Fibroblast of the aortic adventitia (primary cell): ENCODE data around the gene PBX1. TPM values are rescaled to one million over a fixed set of nuclear protein-coding genes. Genes with fewer than 3 reads are reported as not detected.

Source experiments
- DNase-seq: peaks from one replicate; pipeline ENCODE4 v3.0.0-alpha.2; 2010; ENCODE audit warnings: low read depth
- H3K4me3 ChIP-seq: 2 replicates; pipeline ENCODE4 v1.5.1; 2011; ENCODE audit warnings: low read depth, mild to moderate bottlenecking, control low read depth, low read length, moderate library complexity
- total RNA-seq: library from RNA; depleted of rRNA; stranded (reverse); fragments of >200 nt; gene quantifications from 2 replicates; pipeline ENCODE4 v1.2.3, GENCODE V29; 2012; ENCODE audit warnings: low replicate concordance
- TF ChIP-seq, protein P1 (sequence below): IDR thresholded peaks from 2 replicates; pipeline ENCODE4 v1.5.1; 2011; ENCODE audit warnings: mild to moderate bottlenecking, low read length, control low read depth, inconsistent platforms; ENCODE audit not compliant: insufficient read depth

The PBX1 gene
- total RNA-seq, 1 donor: 95.6 TPM

DNA sequence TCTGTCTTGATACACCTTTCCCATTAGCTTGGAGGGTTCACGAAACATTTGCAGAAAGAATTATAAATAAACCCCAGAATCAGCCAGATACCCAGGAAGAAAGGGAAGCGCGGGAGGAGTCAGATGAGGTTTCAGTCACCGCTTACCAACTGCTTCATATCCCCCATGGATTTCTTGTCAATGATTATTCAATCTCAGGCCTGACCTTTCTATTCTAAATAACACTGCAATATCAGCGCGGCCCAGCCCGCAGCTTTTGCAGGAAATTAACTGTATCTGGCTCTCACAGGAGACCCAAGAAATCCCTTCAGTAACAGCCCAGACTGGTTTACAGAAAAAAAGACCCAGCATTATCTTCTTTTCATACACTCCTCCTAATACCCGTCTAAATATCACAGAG is 308.6 kb downstream of the PBX1 start:
- DNase-seq: no peak
- TF ChIP-seq, protein P1, sequence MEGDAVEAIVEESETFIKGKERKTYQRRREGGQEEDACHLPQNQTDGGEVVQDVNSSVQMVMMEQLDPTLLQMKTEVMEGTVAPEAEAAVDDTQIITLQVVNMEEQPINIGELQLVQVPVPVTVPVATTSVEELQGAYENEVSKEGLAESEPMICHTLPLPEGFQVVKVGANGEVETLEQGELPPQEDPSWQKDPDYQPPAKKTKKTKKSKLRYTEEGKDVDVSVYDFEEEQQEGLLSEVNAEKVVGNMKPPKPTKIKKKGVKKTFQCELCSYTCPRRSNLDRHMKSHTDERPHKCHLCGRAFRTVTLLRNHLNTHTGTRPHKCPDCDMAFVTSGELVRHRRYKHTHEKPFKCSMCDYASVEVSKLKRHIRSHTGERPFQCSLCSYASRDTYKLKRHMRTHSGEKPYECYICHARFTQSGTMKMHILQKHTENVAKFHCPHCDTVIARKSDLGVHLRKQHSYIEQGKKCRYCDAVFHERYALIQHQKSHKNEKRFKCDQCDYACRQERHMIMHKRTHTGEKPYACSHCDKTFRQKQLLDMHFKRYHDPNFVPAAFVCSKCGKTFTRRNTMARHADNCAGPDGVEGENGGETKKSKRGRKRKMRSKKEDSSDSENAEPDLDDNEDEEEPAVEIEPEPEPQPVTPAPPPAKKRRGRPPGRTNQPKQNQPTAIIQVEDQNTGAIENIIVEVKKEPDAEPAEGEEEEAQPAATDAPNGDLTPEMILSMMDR: no peak
- H3K4me3 ChIP-seq: no peak overlapping the region

DNA sequence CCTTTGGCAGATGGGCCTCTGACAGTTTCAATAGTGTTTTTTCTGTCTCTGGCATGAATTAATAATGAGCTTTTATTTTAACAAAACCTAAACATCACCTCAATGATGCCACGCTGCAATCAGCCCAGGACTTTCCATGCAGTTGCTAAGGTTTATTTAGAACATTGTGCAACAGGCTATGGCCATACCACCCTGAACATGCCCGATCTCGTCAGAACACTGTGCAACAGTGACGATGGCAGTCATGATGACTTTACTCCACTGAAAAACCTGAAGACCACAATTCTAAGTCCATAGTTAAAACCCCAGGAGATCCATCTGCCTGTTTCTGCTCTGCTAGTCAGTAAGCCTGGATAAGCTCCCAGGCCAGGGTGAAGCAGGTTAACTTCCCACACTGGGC is 310.0 kb downstream of the PBX1 start:
- no peak overlapping the region for H3K4me3 ChIP-seq
- TF ChIP-seq, protein P1: no peak
- no peak for DNase-seq

DNA sequence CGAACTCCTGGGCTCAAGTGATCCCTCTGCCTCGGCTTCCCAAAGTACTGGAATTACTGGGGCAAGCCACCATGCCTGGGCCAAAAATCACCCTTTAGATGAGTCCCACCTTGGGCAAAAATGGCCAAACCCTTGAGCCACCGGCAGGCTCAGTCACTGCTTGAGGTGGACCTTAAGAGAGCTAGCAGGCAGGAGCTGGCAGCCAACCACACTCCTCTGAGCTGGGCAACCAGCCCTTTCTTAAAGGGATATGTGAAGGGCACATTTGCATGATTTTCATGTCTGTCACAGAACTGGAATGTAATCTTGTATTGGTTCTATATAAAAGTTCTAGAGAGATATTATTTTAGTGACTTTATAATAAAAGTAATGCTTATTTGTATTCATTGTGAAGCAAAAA is 316.5 kb downstream of the PBX1 start:
- no peak overlapping the region for H3K4me3 ChIP-seq
- DNase-seq: no peak
- TF ChIP-seq, protein P1: no peak

DNA sequence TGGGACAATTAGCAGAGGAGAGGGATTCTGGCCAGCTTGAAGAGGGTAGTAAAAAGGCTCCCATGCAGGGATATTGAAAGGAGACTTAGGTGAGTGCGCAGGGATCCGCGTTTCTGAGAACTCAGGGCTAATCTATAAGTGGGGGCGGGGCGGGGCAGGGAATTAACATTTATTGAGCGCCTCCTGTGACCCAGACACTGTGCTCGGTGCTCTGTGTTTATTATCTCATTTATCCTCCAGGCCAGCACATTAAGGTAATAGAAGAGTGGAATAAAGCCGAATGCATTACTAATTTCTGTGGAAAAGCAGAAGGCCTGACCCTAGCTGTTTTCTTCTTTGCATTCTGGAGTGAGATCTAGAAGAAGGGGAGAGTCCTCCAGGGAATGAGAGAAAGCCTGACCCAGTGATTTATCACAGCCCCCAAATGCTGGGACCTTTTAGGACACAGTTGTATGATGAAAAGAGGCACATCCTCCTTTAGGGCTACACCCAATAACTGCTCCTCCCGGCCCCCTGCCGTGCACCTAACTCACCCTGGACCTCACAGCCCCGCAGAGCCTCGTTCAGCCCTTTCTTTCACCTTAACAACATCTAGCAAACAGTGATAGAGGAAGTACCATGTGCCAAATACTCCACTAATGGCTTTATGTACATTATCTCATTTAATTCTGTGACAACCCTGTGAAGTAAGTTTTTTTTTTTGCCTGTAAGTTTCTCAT is 317.6 kb downstream of the PBX1 start:
- no peak for DNase-seq
- TF ChIP-seq, protein P1: no peak
- no peak overlapping the region for H3K4me3 ChIP-seq

DNA sequence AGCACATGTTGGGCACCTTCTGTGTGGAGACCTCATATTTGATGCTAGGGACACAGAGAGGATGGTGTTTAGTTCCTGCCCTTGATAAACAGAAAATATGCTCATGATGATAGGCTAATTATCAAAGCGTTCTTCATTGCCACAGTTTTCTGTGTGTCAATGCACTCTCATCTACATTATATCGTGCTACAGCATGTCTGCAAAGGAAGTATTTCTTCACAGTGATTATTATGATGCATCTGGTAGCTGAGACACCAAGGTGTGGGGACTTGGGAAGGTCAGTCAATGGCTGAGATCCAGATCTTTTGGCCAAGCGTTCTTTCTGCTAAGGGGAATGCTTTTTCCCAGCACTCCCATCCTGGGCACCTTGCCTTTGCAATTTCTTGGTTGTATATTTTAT is 321.2 kb downstream of the PBX1 start:
- DNase-seq: no peak
- H3K4me3 ChIP-seq: no peak overlapping the region
- TF ChIP-seq, protein P1: no peak

DNA sequence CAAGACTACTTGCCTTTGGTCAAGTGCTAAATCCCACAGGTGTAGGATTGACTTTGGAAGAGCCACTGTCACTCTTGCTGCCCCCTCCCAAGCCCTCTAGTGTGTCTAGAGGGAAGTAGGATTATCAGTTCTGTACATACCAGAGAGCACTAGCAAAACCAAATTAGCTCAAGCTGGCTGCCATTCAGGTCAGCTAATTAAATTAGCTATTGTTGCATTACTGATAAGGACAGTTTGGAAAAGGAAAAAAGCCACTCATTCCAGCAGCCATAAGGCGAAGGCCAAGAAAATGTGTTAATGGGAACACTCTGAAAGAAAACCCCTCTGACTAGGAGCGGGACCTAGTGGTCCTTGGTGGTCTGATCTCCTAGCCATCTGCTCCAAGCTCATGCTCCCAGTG is 321.7 kb downstream of the PBX1 start:
- DNase-seq: no peak
- no peak overlapping the region for H3K4me3 ChIP-seq
- TF ChIP-seq, protein P1: no peak

DNA sequence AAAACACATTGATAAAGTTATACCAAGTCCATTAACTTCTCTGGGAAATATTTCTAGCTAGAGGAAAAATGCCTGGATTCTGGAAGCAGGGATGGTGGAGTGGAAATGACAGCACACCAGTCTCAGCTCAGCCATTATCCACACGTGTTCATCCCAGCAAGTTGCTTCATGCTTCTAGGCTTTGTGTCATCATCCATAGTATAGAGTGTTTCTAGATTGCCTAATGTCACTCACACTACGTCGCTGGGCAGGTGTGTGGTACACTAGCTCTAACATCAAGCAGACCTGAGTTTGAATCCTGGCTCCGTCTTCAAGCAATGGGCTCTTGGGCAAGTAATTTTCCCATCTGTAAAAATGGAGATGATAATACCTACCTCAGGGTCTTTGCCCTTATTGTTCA is 326.3 kb downstream of the PBX1 start:
- TF ChIP-seq, protein P1: no peak
- H3K4me3 ChIP-seq: no peak overlapping the region
- DNase-seq: no peak
